Thoracic aorta (tissue), 2 donors: Measurements from ENCODE around the gene FSTL4. TPM values are rescaled to one million over a fixed set of nuclear protein-coding genes. Genes with fewer than 3 reads are reported as not detected.

Experiments
- ATAC-seq: fragments of 150-250 bp; one replicate; pipeline ENCODE4 v1.8.0; 2017; ENCODE audit warnings: low read depth; ENCODE audit not compliant: insufficient number of reproducible peaks, low FRiP score
- DNase-seq: peaks from one replicate; pipeline ENCODE4 v3.0.0-alpha.2; 2020; ENCODE audit warnings: low spot score
- H3K27ac ChIP-seq, 2 donors: fragments of 200-600 bp; sonication (generic); 1 replicate in 1 of 2; 2 replicates in 1 of 2; pipeline ENCODE4 v1.5.1; 2016; ENCODE audit warnings: mild to moderate bottlenecking in 2 of 2, moderate library complexity in 2 of 2
- H3K27me3 ChIP-seq: fragments of 200-600 bp; sonication (generic); replicated peaks from 2 replicates; pipeline ENCODE4 v1.6.0; 2016; ENCODE audit warnings: mild to moderate bottlenecking; ENCODE audit not compliant: insufficient read depth
- H3K36me3 ChIP-seq: fragments of 200-600 bp; sonication (generic); one replicate; pipeline ENCODE4 v1.5.1; 2016
- H3K4me1 ChIP-seq, 2 donors: fragments of 200-600 bp; sonication (generic); 1 replicate in 1 of 2; 2 replicates in 1 of 2; pipeline versions ENCODE4 v1.5.1 to v1.6.0; 2016; ENCODE audit warnings: low read depth in 2 of 2, mild to moderate bottlenecking in 1 of 2; ENCODE audit not compliant: control insufficient read depth in 1 of 2
- H3K4me3 ChIP-seq: fragments of 200-600 bp; sonication (generic); 2 replicates; pipeline ENCODE4 v1.5.1; 2016; ENCODE audit warnings: mild to moderate bottlenecking
- H3K9me3 ChIP-seq: fragments of 200-600 bp; sonication (generic); 2 replicates; pipeline ENCODE4 v1.5.1; 2016
- CTCF ChIP-seq: fragments of 200-600 bp; sonication (generic); IDR thresholded peaks from one replicate; pipeline ENCODE4 v1.5.1; 2019; ENCODE audit warnings: antibody characterized with exemption
- total RNA-seq, 2 donors: library from RNA; depleted of rRNA; stranded (reverse); fragments of >200 nt; gene quantifications; one replicate each; pipeline versions ENCODE4 v1.1.0 to v1.2.3, GENCODE V29; 2016

The FSTL4 gene
- total RNA-seq, 2 donors from 2014 or later = not detected

- no peak overlapping the region for H3K27ac ChIP-seq
- no peaks in the 10 kb centered on the region for H3K36me3 ChIP-seq
- H3K4me3 ChIP-seq = no peak overlapping the region
- DNase-seq (no peak), ATAC-seq (no peak)
- TF ChIP-seq CTCF = no peak
- no peaks in the 10 kb centered on the region for H3K27me3 ChIP-seq
- no peaks in the 10 kb centered on the region for H3K4me1 ChIP-seq
- H3K9me3 ChIP-seq = no peaks in the 10 kb centered on the region
Measured at GRCh38 chr5:133266966-133267365, 345.4 kb downstream of the FSTL4 start.

- ATAC-seq = no peak
- no peak for DNase-seq
- H3K4me1 ChIP-seq = no peaks in the 10 kb centered on the region
- TF ChIP-seq CTCF = no peak
- H3K27ac ChIP-seq = no peak overlapping the region
- no peaks in the 10 kb centered on the region for H3K36me3 ChIP-seq
- H3K4me3 ChIP-seq = no peak overlapping the region
- H3K27me3 ChIP-seq = no peaks in the 10 kb centered on the region
- no peaks in the 10 kb centered on the region for H3K9me3 ChIP-seq
Measured at GRCh38 chr5:133266527-133266878, 345.8 kb downstream of the FSTL4 start.

GRCh38 chr5:133265720-133266526, 346.4 kb downstream of the FSTL4 start:
- no peak for DNase-seq
- Histone ChIP-seq H3K27ac (no peak overlapping the region), H3K27me3 (no peaks in the 10 kb centered on the region), H3K4me1 (no peaks in the 10 kb centered on the region), H3K4me3 (no peak overlapping the region), H3K9me3 (no peaks in the 10 kb centered on the region), H3K36me3 (no peaks in the 10 kb centered on the region)
- no peak for TF ChIP-seq CTCF
- ATAC-seq = no peak

GRCh38 chr5:133265257-133265656, 347.1 kb downstream of the FSTL4 start:
- Histone ChIP-seq H3K36me3 (no peaks in the 10 kb centered on the region), H3K4me1 (no peaks in the 10 kb centered on the region), H3K27ac (no peak overlapping the region), H3K4me3 (no peak overlapping the region), H3K27me3 (no peaks in the 10 kb centered on the region), H3K9me3 (no peaks in the 10 kb centered on the region)
- no peak for TF ChIP-seq CTCF
- DNase-seq (no peak), ATAC-seq (no peak)

GRCh38 chr5:133262690-133263089, 349.7 kb downstream of the FSTL4 start:
- Histone ChIP-seq H3K4me3 (no peak overlapping the region), H3K36me3 (no peaks in the 10 kb centered on the region), H3K27ac (no peak overlapping the region), H3K27me3 (no peaks in the 10 kb centered on the region), H3K9me3 (no peaks in the 10 kb centered on the region), H3K4me1 (no peaks in the 10 kb centered on the region)
- ATAC-seq (no peak), DNase-seq (no peak)
- TF ChIP-seq CTCF = no peak
